IMR-90 (cell line): Measurements from ENCODE around the gene FOXS1. TPM values are rescaled to one million over a fixed set of nuclear protein-coding genes. Genes with fewer than 3 reads are reported as not detected.

Experiments
- ATAC-seq: fragments of 200-7000 bp; cut with Tn5 transposase; 2 replicates; pipeline ENCODE4 v1.9.1; 2020; ENCODE audit warnings: low read depth, mild to moderate bottlenecking, moderate library complexity
- BruUV-seq: library from RNA; stranded (reverse); fragments of 400-500 nt; replicated peaks from 2 replicates; lab custom pipeline; 2021; lab: Mats Ljungman, UMichigan
- CTCF ChIA-PET: fragments of 300-600 bp; formaldehyde crosslinking; extraction: SDS; loops from one replicate; lab custom pipeline; 2021; ENCODE audit warnings: antibody characterized with exemption; lab: Yijun Ruan, JAX
- POLR2A ChIA-PET: fragments of 300-600 bp; sonication (Branson Sonifier 250); formaldehyde crosslinking; loops from one replicate; lab custom pipeline; 2022; ENCODE audit warnings: antibody characterized with exemption; ENCODE audit not compliant: unreplicated experiment; lab: Charles Lee
- DNase-seq: peaks from one replicate; pipeline ENCODE4 v3.0.0; 2013
- H2AFZ ChIP-seq: replicated peaks from 2 replicates; pipeline ENCODE3; 2013; ENCODE audit warnings: low read length, mild to moderate bottlenecking; ENCODE audit not compliant: poor library complexity
- H2AK5ac ChIP-seq: 2 replicates; pipeline ENCODE4 v1.6.1; 2013; ENCODE audit warnings: low read depth, low read length, inconsistent platforms
- H2AK9ac ChIP-seq: replicated peaks from 2 replicates; pipeline ENCODE3; 2013; ENCODE audit warnings: mild to moderate bottlenecking, low read depth, low read length, moderate library complexity; ENCODE audit not compliant: poor library complexity
- H2BK120ac ChIP-seq: 2 replicates; pipeline ENCODE4 v1.6.1; 2013; ENCODE audit warnings: low read depth, low read length, inconsistent platforms
- H2BK15ac ChIP-seq: 3 replicates; pipeline ENCODE4 v1.6.1; 2013; ENCODE audit warnings: low read depth, low read length, inconsistent platforms
- H2BK20ac ChIP-seq: 2 replicates; pipeline ENCODE4 v1.6.1; 2013; ENCODE audit warnings: low read depth, mild to moderate bottlenecking, inconsistent platforms, low read length, moderate library complexity
- H2BK5ac ChIP-seq: 2 replicates; pipeline ENCODE4 v1.6.1; 2013; ENCODE audit warnings: mild to moderate bottlenecking, low read depth, low read length, inconsistent platforms; ENCODE audit not compliant: poor library complexity, severe bottlenecking
- H3K14ac ChIP-seq: replicated peaks from 2 replicates; pipeline ENCODE4 v1.6.1; 2013; ENCODE audit warnings: low read depth, low read length, inconsistent platforms
- H3K18ac ChIP-seq: 2 replicates; pipeline ENCODE4 v1.6.1; 2013; ENCODE audit warnings: low read depth, low read length, control low read depth
- H3K23ac ChIP-seq: 2 replicates; pipeline ENCODE4 v1.6.1; 2013; ENCODE audit warnings: low read depth, low read length, inconsistent platforms
- H3K27ac ChIP-seq: 2 replicates; pipeline ENCODE4 v1.5.1; 2013; ENCODE audit warnings: mild to moderate bottlenecking, control low read depth, low read length; ENCODE audit not compliant: insufficient read depth
- H3K27me3 ChIP-seq: 2 replicates; pipeline ENCODE4 v1.6.1; 2013; ENCODE audit warnings: low read length; ENCODE audit not compliant: control insufficient read depth, insufficient read depth
- H3K36me3 ChIP-seq: 2 replicates; pipeline ENCODE4 v1.6.1; 2013; ENCODE audit warnings: low read length, mixed read lengths; ENCODE audit not compliant: control insufficient read depth, insufficient read depth
- H3K4ac ChIP-seq: 2 replicates; pipeline ENCODE4 v1.6.1; 2013; ENCODE audit warnings: low read depth, low read length, inconsistent platforms
- H3K4me1 ChIP-seq: 2 replicates; pipeline ENCODE4 v1.6.1; 2013; ENCODE audit warnings: low read length, mixed read lengths; ENCODE audit not compliant: control insufficient read depth, insufficient read depth
- H3K4me2 ChIP-seq: 2 replicates; pipeline ENCODE4 v1.6.1; 2013; ENCODE audit warnings: low read depth, mild to moderate bottlenecking, control low read depth, low read length, moderate library complexity
- H3K4me3 ChIP-seq: 2 replicates; pipeline ENCODE4 v1.5.1; 2013; ENCODE audit warnings: low read depth, mild to moderate bottlenecking, control low read depth, low read length, moderate library complexity; ENCODE audit not compliant: insufficient read depth
- H3K56ac ChIP-seq: 2 replicates; pipeline ENCODE4 v1.6.1; 2013; ENCODE audit warnings: low read length, inconsistent platforms; ENCODE audit not compliant: insufficient read depth; ENCODE audit errors: extremely low read depth
- H3K79me1 ChIP-seq, 2 experiments: 2 replicates each; pipeline ENCODE4 v1.6.1; 2013; ENCODE audit warnings: low read length in 2 of 2, inconsistent platforms in 1 of 2, low read depth in 1 of 2
- H3K9ac ChIP-seq: 2 replicates; pipeline ENCODE4 v1.6.1; 2013; ENCODE audit warnings: low read depth, low read length, control low read depth
- H3K9me1 ChIP-seq: 2 replicates; pipeline ENCODE4 v1.6.1; 2013; ENCODE audit warnings: low read length, inconsistent platforms; ENCODE audit not compliant: insufficient read depth
- H3K9me3 ChIP-seq: 2 replicates; pipeline ENCODE4 v1.6.1; 2013; ENCODE audit warnings: low read length; ENCODE audit not compliant: control insufficient read depth, insufficient read depth
- H4K20me1 ChIP-seq: 2 replicates; pipeline ENCODE4 v1.6.1; 2013; ENCODE audit warnings: low read length, inconsistent platforms; ENCODE audit not compliant: insufficient read depth
- H4K5ac ChIP-seq: 2 replicates; pipeline ENCODE4 v1.6.1; 2013; ENCODE audit warnings: mild to moderate bottlenecking, low read depth, low read length, control low read depth
- H4K8ac ChIP-seq, 2 experiments: 2 replicates each; pipeline ENCODE4 v1.6.1; 2013; ENCODE audit warnings: low read depth in 2 of 2, low read length in 2 of 2, control low read depth in 1 of 2, inconsistent platforms in 1 of 2
- H4K91ac ChIP-seq: 2 replicates; pipeline ENCODE4 v1.6.1; 2013; ENCODE audit warnings: low read depth, low read length, inconsistent platforms; ENCODE audit not compliant: insufficient read depth
- BHLHE40 ChIP-seq: fragments of 150-350 bp; IDR thresholded peaks from 2 replicates; pipeline ENCODE4 v1.6.1; 2016; ENCODE audit warnings: mild to moderate bottlenecking, low read depth, low read length
- ELK1 ChIP-seq: fragments of 150-350 bp; IDR thresholded peaks from 2 replicates; pipeline ENCODE4 v1.6.1; 2016; ENCODE audit warnings: low read depth, mild to moderate bottlenecking, low read length, moderate library complexity, borderline replicate concordance
- FOS ChIP-seq: fragments of 150-350 bp; IDR thresholded peaks from 2 replicates; pipeline ENCODE4 v1.6.1; 2016; ENCODE audit warnings: low read depth, low read length
- NFE2L2 ChIP-seq: fragments of 150-350 bp; IDR thresholded peaks from 2 replicates; pipeline ENCODE4 v1.6.1; 2016; ENCODE audit warnings: low read depth, mild to moderate bottlenecking, low read length
- RCOR1 ChIP-seq: IDR thresholded peaks from 2 replicates; pipeline ENCODE4 v1.6.1; 2012; ENCODE audit warnings: mild to moderate bottlenecking, low read length, improper control_type of control experiment; ENCODE audit not compliant: insufficient replicate concordance
- RFX5 ChIP-seq: IDR thresholded peaks from 2 replicates; pipeline ENCODE4 v1.8.0; 2012; ENCODE audit warnings: low read depth, mild to moderate bottlenecking, low read length, moderate library complexity
- USF2 ChIP-seq: fragments of 150-350 bp; IDR thresholded peaks from 2 replicates; pipeline ENCODE4 v1.6.1; 2017; ENCODE audit warnings: mild to moderate bottlenecking, antibody characterized with exemption, low read length, low read depth
- WGBS, 2 experiments: methylation state at CpG; one replicate each; pipeline versions ENCODE4 v1.1.5 to v1.1.7; 2013; ENCODE audit warnings: missing lambda C conversion rate in 2 of 2; ENCODE audit not compliant: insufficient read length in 1 of 2; ENCODE audit errors: extremely low coverage in 2 of 2; 5-methylcytosine and 5-hydroxymethylcytosine counted together
- dilution Hi-C: fragments of 300-500 bp; cut with HindIII; formaldehyde crosslinking; loops from one replicate; pipeline ENCODE4 v1.14.3; 2018; ENCODE audit warnings: low sequenced_read_pairs; ENCODE audit not compliant: unreplicated experiment
- in situ Hi-C: fragments of 300-500 bp; cut with MboI; formaldehyde crosslinking; loops from 3 replicates; pipeline ENCODE4 v1.14.3; 2019; ENCODE audit warnings: low sequenced_read_pairs, inconsistent platforms, mixed read lengths
- intact Hi-C: fragments of 100-400 bp; cut with micrococcal nuclease; formaldehyde crosslinking; loops from 2 replicates; pipeline ENCODE4 v1.10.0; 2022
- polyA plus RNA-seq, 3 experiments: library from polyadenylated mRNA; depleted of rRNA; stranded (reverse); fragments of >200 nt; gene quantifications; 2 replicates each; pipeline ENCODE4 v1.2.3, GENCODE V29; 2012; ENCODE audit warnings: low replicate concordance in 1 of 3
- total RNA-seq: library from RNA; depleted of rRNA; stranded (reverse); fragments of >200 nt; gene quantifications from 2 replicates; pipeline ENCODE4 v1.2.3, GENCODE V29; 2012

Gene FOXS1
- total and polyA plus RNA-seq, 2 of the 4 experiments (the other 2 are of a cell fraction), result not detected

- Histone ChIP-seq H3K56ac (no peak overlapping the region), H3K27ac (no peak overlapping the region), H2BK5ac (no peak overlapping the region), H3K14ac (no peak overlapping the region), H2BK20ac (no peak overlapping the region), H3K4ac (no peak overlapping the region), H4K91ac (no peak overlapping the region), H3K79me1 (no peaks in the 10 kb centered on the region; a peak in 1 of 4 replicates), H2AFZ (no peak overlapping the region), H4K20me1 (no peaks in the 10 kb centered on the region), H3K23ac (no peak overlapping the region), H3K36me3 (no peaks in the 10 kb centered on the region), H3K9me1 (no peaks in the 10 kb centered on the region), H3K4me2 (no peak overlapping the region), H2AK9ac (peak overlapping the region; percentile 31), H3K4me3 (no peak overlapping the region), H3K4me1 (no peaks in the 10 kb centered on the region), H2BK120ac (no peak overlapping the region), H4K5ac (no peak overlapping the region), H3K9me3 (no peaks in the 10 kb centered on the region), H2AK5ac (no peak overlapping the region), H4K8ac (no peak overlapping the region), H3K18ac (no peak overlapping the region), H3K27me3 (no peaks in the 10 kb centered on the region; the same call in 1 of the 2 replicates), H3K9ac (no peak overlapping the region), H2BK15ac (no peak overlapping the region)
- ATAC-seq, result no peak
- BruUV-seq, result no TSS peak
- in situ Hi-C loops (loop anchor here (5.0 to 10.0 kb wide), 2 partner anchors 131 to 208 kb away; partner anchors contain the start of gene PDRG1), dilution Hi-C loops (no loop called here), intact Hi-C loops (loop anchor here (5.0 kb wide), 1 partner anchor 383 kb away; the partner anchor contains the start of genes PLAGL2 and POFUT1)
- DNase-seq, result no peak
- no CpG with 5 or more reads among the region's 4 CpGs for WGBS, 2 experiments
- ChIA-PET POLR2A (no interaction called here), CTCF (interaction anchor here (1.1 to 1.2 kb wide), 2 partner anchors 10 to 23 kb away, joined by 4 to 7 read pairs; no protein-coding TSS in a partner anchor)
- no peak for TF ChIP-seq RCOR1
- TF ChIP-seq ELK1, result no peak
- TF ChIP-seq USF2, result no peak
- no peak for TF ChIP-seq FOS
- no peak for TF ChIP-seq BHLHE40
- no peak for TF ChIP-seq RFX5
- TF ChIP-seq NFE2L2, result no peak
These were observed 21.3 kb downstream of the FOXS1 start for GRCh38 chr20:31824125-31824485.
